GM23248 (cell line): Measurements from ENCODE around the gene LPAR1.

Experiments used
- EZH2 ChIP-seq: fragments of 200-600 bp; sonication (generic); IDR thresholded peaks from 2 replicates; pipeline ENCODE4 v1.6.1; 2018; ENCODE audit warnings: antibody characterized with exemption, mild to moderate bottlenecking; ENCODE audit not compliant: insufficient read depth, poor library complexity, severe bottlenecking
- EZH2phosphoT487 ChIP-seq: fragments of 200-600 bp; sonication (generic); IDR thresholded peaks from 2 replicates; pipeline ENCODE4 v1.6.1; 2018; ENCODE audit warnings: antibody characterized with exemption, moderate library complexity, mild to moderate bottlenecking, low read depth; ENCODE audit not compliant: insufficient read depth

DNA sequence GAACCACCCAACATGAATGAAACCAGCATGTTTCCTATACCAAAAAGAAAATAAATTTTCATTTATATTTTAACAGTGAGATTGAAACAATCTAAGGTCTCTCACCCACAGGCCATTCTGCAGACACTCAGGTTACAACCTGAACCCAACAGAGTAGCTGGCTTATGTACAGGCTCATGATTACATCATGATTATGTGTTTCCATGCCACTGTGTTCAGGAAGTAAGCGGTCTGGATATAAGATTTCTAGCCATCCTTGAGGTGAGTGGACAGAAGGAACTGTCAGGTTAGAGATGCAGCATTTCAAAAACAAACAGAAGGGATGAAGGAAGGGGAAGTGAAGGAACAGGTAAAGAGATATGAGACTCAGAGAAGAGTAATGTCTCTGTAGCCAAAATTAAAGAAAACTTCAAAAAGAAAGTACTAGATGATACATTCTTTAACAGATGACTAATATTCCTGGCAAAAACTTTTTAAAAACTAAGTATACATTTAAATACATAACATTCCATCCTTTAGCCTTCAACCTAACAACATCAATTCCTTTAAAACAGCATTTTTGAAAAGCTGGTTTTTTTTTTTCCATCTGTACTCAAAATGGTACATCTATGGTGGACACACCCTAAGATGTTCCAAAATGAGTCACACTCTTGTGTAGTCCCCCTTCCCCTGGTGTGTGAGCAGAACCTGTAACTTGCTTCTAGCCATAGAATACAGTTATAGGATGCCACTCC lies 119.8 kb downstream of the LPAR1 start:
- TF ChIP-seq EZH2: no peak
- no peak for TF ChIP-seq EZH2phosphoT487
